ENCODE results near the gene VAX1. TPM values are rescaled to one million over a fixed set of nuclear protein-coding genes. Genes with fewer than 3 reads are reported as not detected.

VAX1 gene
- total and polyA plus RNA-seq, 2 of the 4 experiments (the other 2 are of a cell fraction), result not detected

GRCh38 chr10:117136391-117136975 is 1.6 kb downstream of the VAX1 start:
- Histone ChIP-seq H3K4me3 (ENCODE audit: insufficient read depth, low read depth, low read length) (no peak overlapping the region), H3K18ac (ENCODE audit: low read depth, low read length) (no peak overlapping the region), H3K14ac (replicated peaks; ENCODE audit: low read depth, low read length) (no peak overlapping the region), H2BK20ac (ENCODE audit: low read depth, low read length) (no peak overlapping the region), H3K9ac (ENCODE audit: low read depth, low read length) (no peak overlapping the region), H3K36me3 (ENCODE audit: control insufficient read depth, insufficient read depth, low read length) (no peaks in the 10 kb centered on the region), H4K5ac (ENCODE audit: low read depth, low read length) (no peak overlapping the region), H4K20me1 (ENCODE audit: insufficient read depth, low read length) (no peaks in the 10 kb centered on the region), H2AK5ac (ENCODE audit: low read depth, low read length) (no peak overlapping the region), H3K4me1 (ENCODE audit: control insufficient read depth, insufficient read depth, low read length) (peaks cover 2% of the 10 kb centered on the region; the same call in 1 of the 2 replicates), H3K23ac (ENCODE audit: low read depth, low read length) (no peak overlapping the region), H4K91ac (ENCODE audit: insufficient read depth, low read depth, low read length) (no peak overlapping the region), H2AK9ac (replicated peaks; ENCODE audit: low read depth, low read length, poor library complexity) (no peak overlapping the region), H3K9me1 (ENCODE audit: insufficient read depth, low read length) (no peaks in the 10 kb centered on the region), H3K9me3 (ENCODE audit: control insufficient read depth, insufficient read depth, low read length) (peaks cover 9% of the 10 kb centered on the region), H3K27me3 (ENCODE audit: control insufficient read depth, insufficient read depth, low read length) (peaks cover 90% of the 10 kb centered on the region), H3K56ac (ENCODE audit: extremely low read depth, insufficient read depth, low read length) (no peak overlapping the region), H4K8ac (ENCODE audit: low read depth in 2 of 2, low read length in 2 of 2) (no peak overlapping the region), H2BK5ac (ENCODE audit: low read depth, low read length, poor library complexity, severe bottlenecking) (no peak overlapping the region), H3K4ac (ENCODE audit: low read depth, low read length) (no peak overlapping the region), H3K27ac (ENCODE audit: insufficient read depth, low read length) (no peak overlapping the region), H3K4me2 (ENCODE audit: low read depth, low read length) (no peak overlapping the region; the same call in 1 of the 2 replicates), H2BK15ac (ENCODE audit: low read depth, low read length) (no peak overlapping the region), H2BK120ac (ENCODE audit: low read depth, low read length) (no peak overlapping the region), H2AFZ (replicated peaks; ENCODE audit: low read length, poor library complexity) (no peak overlapping the region), H3K79me1 (ENCODE audit: low read depth in 1 of 2, low read length in 2 of 2) (no peaks in the 10 kb centered on the region)
- intact Hi-C loops (cut with micrococcal nuclease), result no loop called here
- TF ChIP-seq USF2 (IDR thresholded peaks at IDR 0.05; ENCODE audit: low read depth, low read length), result no peak
- no peak for TF ChIP-seq RAD21 (IDR thresholded peaks at IDR 0.05; ENCODE audit: low read length)
- TF ChIP-seq CHD1 (IDR thresholded peaks at IDR 0.05; ENCODE audit: low read depth, low read length), result no peak
- TF ChIP-seq FOS (IDR thresholded peaks at IDR 0.05; ENCODE audit: low read depth, low read length), result no peak
- no peak for TF ChIP-seq SMC3 (IDR thresholded peaks at IDR 0.05; ENCODE audit: low read depth, low read length)
- no peak for TF ChIP-seq RFX5 (IDR thresholded peaks at IDR 0.05; ENCODE audit: low read depth, low read length)
- CTCF ChIA-PET, result no interaction called here
- dilution Hi-C loops (cut with HindIII; ENCODE audit: low sequenced_read_pairs, unreplicated experiment), result no loop called here
- no TSS peak for BruUV-seq (replicated peaks)
- POLR2A ChIA-PET (ENCODE audit: unreplicated experiment), result no interaction called here
- no peak for ATAC-seq (ENCODE audit: low read depth)
- 25% methylated on average over 4 of the region's 34 CpGs; no CpG with 5 or more reads in 1 of the 2 experiments for WGBS, 2 experiments (ENCODE audit: extremely low coverage in 2 of 2, insufficient read length in 1 of 2)
- DNase-seq, result no peak
- in situ Hi-C loops (cut with MboI; ENCODE audit: low sequenced_read_pairs), result no loop called here
